Inflammatory macrophage treated with lipopolysaccharide for 1 hour (primary cell): ENCODE data around the gene MAN2B2.
"Not testable (repeated sequence)": the region's sequence is repeated elsewhere in the genome, so short reads cannot be mapped to it uniquely, and the experiment has no call there.

Experiments
- DNase-seq, 2 donors: peaks; one replicate each; pipeline ENCODE4 v3.0.0-alpha.2; 2020 to 2022

Gene MAN2B2

GRCh38 chr4:6647169-6647568 is 72.2 kb downstream of the MAN2B2 start:
- no peak for DNase-seq

DNA sequence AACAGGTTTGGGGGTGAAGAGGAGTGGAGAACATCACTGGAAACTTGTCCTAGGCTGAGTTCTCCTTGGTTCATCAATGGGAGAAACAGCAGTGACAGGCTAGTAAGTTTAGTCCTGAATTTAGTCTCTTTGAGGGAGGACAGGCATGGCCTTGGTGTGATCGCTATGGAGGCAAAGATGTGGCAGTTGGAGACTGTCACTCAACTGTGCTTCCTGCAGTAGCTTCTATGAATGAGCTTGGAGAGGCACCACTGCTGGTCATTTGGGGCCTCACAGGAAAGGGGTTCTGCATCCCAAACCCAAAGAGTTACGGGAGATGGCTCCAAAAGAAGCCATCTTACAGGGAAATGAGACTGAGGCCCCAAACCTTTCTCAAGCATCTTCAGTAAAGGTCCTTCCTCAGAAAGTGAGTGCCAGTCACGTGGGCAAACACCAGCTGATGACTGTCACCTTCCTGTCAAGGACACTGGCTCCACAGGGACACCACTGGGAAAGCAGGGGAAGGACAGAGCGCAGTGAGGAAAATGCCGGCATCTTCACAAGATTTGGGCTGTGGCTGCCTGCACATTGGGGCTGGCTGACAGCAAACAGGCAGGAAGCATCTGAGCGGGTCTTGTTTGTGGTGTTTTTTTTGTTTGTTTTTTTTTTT is 72.7 kb downstream of the MAN2B2 start:
- no peak for DNase-seq

DNA sequence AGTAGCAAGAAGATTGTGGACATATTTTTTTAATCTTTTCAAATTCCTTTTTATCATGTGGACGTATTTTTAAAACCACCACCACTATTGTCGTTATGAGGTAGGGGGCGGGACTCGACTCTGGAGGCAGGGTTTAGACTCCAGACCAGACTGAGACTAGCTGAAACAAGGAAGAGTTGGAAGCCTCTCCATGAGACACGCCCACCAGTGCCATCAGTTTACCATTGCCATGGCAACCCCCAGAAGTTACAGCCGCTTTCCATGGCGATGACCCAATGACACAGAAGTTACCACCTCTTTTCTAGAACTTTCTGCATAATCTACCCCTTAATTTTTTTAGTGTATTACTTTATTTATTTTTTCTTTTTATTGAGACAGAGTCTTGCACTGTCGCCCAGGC is 74.2 kb downstream of the MAN2B2 start:
- no peak for DNase-seq

DNA sequence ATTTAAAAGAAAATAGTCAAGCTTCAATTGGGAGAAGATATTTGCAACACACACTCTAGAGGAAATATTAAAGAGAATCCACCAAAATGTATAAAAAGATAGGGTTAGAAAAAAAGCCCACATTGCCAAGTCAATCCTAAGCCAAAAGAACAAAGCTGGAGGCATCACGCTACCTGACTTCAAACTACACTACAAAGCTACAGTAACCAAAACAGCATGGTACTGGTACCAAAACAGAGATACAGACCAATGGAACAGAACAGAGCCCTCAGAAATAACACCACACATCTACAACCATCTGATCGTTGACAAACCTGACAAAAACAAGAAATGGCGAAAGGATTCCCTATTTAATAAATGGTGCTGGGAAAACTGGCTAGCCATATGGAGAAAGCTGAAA is 79.2 kb downstream of the MAN2B2 start:
- not testable (repeated sequence) for DNase-seq

- DNase-seq: not testable (repeated sequence)
Measured at GRCh38 chr4:6655291-6655690, 80.3 kb downstream of the MAN2B2 start.

GRCh38 chr4:6655924-6656323 is 80.9 kb downstream of the MAN2B2 start:
- no peak for DNase-seq

GRCh38 chr4:6657242-6658208 is 82.5 kb downstream of the MAN2B2 start:
- DNase-seq: no peak

GRCh38 chr4:6658209-6658595 is 83.2 kb downstream of the MAN2B2 start:
- no peak for DNase-seq

DNA sequence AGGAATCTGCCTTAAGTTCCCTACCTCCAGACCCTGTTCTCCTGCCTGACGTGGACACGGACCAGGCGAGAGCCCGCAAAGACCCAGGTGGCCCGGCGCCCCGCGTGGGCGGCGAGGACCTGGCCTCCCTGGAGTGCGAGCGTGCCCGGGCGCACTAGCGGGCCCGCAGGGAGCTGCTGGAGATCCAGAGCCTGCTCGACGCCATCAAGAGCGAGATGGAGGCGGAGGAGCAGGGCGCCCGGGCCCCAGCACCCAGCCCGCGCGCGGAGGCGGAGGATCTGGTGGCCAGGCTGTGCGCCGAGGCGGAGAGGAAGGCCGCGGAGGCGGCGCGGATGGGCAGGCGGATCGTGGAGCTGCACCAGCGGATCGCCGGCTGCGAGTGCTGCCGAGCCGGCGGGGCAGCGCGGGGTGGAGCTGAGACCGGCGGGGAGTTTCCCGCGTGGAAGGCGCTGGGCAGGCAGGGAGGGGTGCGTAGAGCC is 83.6 kb downstream of the MAN2B2 start:
- peak in 1 of 2 donors; percentile 42 for DNase-seq

DNA sequence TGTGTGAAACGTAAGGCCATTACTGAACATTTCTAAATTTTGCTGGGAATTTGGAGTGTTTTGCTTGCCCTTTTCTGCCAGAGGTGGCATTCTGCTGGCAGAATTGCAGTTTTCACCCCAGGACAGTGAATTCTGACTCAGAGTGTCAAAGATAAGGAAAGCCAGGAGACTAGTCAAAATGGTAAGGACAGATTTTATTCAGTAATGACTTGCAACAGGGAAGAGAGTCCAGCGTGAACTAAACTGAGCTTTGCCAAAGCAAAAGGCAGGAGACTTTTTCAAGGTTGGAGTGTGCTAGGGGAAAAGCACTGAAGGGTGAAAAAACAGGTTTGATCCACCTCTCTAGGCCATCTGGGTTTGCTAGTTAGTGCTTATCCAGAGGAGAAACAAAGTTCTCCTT is 84.9 kb downstream of the MAN2B2 start:
- DNase-seq: no peak

DNA sequence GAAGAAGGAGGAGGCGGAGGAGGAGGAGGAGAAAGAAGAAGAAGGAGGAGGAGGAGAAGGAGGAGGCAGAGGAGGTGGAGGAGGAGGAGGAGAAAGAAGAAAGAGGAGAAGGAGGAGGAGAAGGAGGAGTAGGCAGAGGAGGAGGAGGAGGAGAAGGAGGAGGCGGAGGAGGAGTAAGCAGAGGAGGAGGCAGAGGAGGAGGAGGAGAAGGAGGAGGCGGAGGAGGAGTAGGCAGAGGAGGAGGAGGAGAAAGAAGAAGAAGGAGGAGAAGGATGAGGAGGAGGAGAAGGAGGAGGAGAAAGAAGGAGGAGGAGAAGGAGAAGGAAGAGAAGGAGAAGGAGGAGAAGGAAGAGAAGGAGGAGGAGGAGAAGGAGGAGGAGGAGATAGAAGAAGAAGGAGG is 85.4 kb downstream of the MAN2B2 start:
- DNase-seq: no peak

DNA sequence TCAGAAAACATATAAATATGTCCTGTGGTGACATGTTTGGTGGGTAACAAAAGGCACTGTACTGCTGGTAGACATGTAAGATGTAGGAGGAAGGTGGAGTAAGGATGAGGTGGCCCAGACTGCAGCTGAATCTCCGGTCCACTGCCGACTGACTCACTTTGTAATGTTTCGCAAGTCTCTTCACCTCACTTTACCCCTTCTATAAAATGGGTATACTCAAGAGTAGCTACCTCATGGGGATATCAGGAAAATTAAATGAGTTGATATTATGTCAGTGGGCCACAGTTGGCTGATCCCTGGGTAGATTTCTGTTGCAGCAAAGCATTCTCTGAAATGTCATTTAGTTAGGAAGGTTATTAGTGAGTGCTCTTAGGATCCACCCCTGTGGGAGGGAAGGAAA is 87.6 kb downstream of the MAN2B2 start:
- no peak for DNase-seq

- no peak for DNase-seq
Measured at GRCh38 chr4:6663596-6664393, 88.8 kb downstream of the MAN2B2 start.

DNA sequence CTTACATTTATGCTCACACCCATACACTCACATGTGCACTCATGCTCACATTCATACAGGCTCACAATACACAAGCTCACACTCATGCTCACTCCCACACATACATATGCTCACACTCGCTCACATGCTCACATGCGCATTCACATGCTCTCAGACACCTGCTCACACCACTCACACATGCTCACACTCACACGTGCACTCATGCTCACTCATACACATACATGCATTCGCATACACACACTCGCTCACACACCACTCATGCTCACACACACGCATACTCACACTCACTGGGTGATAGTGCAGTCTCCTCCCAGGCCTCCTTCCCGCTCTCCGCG is 90.3 kb downstream of the MAN2B2 start:
- no peak for DNase-seq

DNA sequence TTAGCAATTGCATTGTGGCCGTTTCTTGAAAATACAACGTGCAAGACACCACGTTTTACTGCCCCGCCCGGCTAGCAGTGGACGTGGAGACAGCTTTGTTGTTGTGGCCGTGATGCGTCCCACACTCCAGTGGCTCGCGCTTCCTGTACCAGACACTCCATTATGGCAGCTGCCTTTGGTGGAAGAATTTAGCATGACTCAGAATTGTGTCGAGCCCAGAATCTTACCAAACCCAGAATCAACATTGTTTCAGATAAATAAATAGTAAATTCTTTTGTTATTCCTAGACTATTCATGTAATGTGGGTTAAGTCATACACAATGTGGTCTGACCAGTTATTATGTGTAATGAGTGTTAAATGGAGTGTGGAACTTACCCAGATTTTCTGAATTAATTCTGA is 93.4 kb downstream of the MAN2B2 start:
- no peak for DNase-seq

- DNase-seq: no peak
Measured at GRCh38 chr4:6671648-6672047, 96.7 kb downstream of the MAN2B2 start.

- no peak for DNase-seq
Measured at GRCh38 chr4:6672131-6672530, 97.1 kb downstream of the MAN2B2 start.

DNA sequence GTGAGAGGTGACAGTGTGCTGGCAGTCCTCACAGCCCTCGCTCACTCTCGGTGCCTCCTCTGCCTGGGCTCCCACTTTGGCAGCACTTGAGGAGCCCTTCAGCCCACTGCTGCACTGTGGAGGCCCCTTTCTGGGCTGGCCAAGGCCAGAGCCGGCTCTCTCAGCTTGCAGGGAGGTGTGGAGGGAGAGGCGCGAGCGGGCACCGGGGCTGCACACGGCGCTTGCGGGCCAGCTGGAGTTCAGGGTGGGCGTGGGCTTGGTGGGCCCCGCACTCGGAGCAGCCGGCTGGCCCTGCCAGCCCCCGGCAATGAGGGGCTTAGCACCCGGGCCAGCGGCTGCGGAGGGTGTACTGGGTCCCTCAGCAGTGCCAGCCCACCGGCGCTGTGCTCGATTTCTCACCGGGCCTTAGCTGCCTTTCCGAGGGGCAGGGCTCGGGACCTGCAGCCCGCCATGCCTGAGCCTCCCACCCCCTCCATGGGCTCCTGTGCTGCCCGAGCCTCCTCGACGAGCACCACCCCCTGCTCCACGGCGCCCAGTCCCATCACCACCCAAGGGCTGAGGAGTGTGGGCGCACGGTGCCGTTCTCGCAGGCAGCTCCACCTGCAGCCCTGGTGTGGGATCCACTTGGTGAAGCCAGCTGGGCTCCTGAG is 97.7 kb downstream of the MAN2B2 start:
- DNase-seq: not testable (repeated sequence)
